ENCODE data around the gene KRT82.

KRT82 gene

DNA sequence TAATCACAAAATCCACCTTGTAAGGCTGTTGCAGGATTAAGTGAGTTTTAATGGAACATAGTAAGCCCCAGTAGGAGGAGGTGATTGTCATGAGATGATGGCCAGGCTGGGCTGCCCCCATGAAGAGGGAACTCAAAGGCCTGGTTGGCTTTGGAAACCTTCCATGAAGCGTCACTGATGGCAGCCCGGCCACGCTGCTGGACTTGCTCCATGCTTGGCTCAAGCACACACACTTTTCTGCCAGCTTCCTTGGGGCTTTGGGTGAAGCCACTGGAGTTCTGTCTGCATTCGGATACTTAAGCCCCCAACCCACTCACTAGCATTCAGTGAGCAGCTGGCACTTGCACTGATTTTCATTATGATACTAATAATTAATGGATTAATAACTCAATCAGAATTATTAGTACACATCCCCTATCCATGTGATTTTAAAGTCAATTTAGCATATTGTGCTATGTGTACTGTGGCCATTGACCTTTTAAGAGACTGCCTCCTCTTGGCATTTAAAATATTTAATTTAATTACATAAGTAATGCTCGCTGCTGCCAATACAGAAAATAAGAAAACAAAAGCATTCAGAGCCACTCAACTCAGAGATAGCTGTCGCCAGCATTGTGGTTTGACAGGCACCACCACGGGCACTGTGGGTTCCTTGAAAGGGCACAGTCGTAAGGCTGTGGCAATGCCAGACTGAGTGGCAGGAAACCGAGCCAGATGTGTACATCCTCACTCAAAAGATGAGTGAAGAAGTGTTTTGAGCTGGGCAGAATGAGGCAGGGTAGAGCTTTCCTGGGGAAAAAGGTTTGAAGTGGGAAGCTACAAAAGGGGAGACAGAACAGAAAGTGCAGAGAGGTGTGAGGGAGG, 54.7 kb downstream of the KRT82 start:
- H3K4me3 ChIP-seq (replicated peaks; ENCODE audit: low read depth, low read length): no peak overlapping the region

DNA sequence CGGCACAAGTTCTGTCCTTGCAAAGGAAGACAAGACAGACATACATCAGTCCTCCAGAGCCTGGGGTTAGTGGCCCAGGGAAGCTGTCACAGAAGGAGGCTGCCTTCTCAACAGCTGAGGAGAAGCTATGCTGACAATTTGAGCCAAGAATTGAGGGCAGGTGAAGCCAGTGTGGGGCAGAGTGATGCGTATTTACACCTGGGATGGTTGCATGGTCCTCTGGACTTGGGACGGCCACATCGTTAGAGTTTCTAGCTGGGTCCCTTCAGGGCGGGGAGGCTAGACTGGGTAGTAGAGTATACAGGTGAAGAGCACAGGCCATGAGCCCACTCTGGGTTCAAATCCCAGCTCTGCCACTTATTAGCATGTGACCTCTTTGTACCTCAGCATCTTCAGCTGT, 55.3 kb downstream of the KRT82 start:
- TF ChIP-seq, protein P1, sequence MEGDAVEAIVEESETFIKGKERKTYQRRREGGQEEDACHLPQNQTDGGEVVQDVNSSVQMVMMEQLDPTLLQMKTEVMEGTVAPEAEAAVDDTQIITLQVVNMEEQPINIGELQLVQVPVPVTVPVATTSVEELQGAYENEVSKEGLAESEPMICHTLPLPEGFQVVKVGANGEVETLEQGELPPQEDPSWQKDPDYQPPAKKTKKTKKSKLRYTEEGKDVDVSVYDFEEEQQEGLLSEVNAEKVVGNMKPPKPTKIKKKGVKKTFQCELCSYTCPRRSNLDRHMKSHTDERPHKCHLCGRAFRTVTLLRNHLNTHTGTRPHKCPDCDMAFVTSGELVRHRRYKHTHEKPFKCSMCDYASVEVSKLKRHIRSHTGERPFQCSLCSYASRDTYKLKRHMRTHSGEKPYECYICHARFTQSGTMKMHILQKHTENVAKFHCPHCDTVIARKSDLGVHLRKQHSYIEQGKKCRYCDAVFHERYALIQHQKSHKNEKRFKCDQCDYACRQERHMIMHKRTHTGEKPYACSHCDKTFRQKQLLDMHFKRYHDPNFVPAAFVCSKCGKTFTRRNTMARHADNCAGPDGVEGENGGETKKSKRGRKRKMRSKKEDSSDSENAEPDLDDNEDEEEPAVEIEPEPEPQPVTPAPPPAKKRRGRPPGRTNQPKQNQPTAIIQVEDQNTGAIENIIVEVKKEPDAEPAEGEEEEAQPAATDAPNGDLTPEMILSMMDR (IDR thresholded peaks at IDR 0.05; ENCODE audit: insufficient read depth, low read length, poor library complexity, severe bottlenecking): no peak
- Histone ChIP-seq H3K27me3 (replicated peaks; ENCODE audit: control insufficient read depth, insufficient read depth, low read length) (peaks cover 1% of the 10 kb centered on the region), H3K36me3 (ENCODE audit: control insufficient read depth, insufficient read depth, low read length) (no peaks in the 10 kb centered on the region), H3K4me3 (replicated peaks; ENCODE audit: low read depth, low read length) (no peak overlapping the region)
- DNase-seq (ENCODE audit: extremely low read depth, insufficient read length): no peak

More for the DNA sequence above, 54.7 kb downstream of the KRT82 start:
- Histone ChIP-seq H3K27me3 (replicated peaks; ENCODE audit: control insufficient read depth, insufficient read depth, low read length) (peaks cover 1% of the 10 kb centered on the region), H3K36me3 (ENCODE audit: control insufficient read depth, insufficient read depth, low read length) (no peaks in the 10 kb centered on the region)
- DNase-seq (ENCODE audit: extremely low read depth, insufficient read length): no peak
- TF ChIP-seq, protein P1 (IDR thresholded peaks at IDR 0.05; ENCODE audit: insufficient read depth, low read length, poor library complexity, severe bottlenecking): no peak

DNA sequence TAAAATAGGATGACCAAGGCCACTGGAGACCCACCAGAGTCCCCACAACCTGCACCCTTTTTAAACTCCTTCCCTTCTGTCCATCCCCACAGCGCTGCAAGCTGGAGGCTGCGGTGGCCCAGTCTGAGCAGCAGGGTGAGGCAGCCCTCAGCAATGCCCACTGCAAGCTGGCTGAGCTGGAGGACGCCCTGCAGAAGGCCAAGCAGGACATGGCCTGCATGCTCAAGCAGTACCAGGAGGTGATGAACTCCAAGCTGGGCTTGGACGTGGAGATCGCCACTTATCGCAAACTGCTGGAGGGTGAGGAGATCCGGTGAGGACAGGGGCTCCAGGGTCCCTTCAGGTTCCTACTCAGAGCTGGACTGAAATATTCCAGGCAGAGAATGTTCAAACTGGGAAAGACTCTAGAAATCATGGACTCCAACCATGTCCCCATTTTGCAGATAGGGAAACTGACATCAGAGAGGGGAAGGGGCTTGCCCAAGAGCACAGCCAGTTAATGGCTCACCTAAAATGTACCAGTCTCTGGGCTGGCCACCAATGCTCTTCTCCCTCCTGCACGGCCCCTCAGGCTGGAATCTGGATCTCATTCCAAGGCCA, 56.0 kb downstream of the KRT82 start:
- Histone ChIP-seq H3K4me3 (replicated peaks; ENCODE audit: low read depth, low read length) (no peak overlapping the region), H3K27me3 (replicated peaks; ENCODE audit: control insufficient read depth, insufficient read depth, low read length) (peaks cover 1% of the 10 kb centered on the region), H3K36me3 (ENCODE audit: control insufficient read depth, insufficient read depth, low read length) (no peaks in the 10 kb centered on the region)
- TF ChIP-seq, protein P1 (IDR thresholded peaks at IDR 0.05; ENCODE audit: insufficient read depth, low read length, poor library complexity, severe bottlenecking): no peak
- no peak for DNase-seq (ENCODE audit: extremely low read depth, insufficient read length)

DNA sequence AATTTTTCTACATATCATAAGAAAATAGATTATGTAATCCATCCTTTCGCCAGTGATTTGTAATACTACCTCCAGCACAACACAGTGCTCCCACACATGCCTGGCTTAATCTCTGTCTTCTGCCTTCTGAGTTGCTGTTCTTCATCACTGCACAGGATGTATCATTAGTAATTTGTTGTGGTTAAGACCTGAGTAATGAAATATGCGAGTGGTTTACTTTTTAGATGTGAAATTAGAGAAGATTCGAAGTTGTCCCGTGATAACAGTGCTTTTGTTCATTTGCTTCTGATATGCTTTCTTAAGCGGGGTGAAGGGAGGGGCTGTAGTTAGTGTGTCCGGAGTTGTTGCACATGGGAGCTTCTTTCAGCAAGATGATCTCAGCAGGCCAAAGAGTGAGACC, 56.9 kb downstream of the KRT82 start:
- no peak for DNase-seq (ENCODE audit: extremely low read depth, insufficient read length)
- H3K36me3 ChIP-seq (ENCODE audit: control insufficient read depth, insufficient read depth, low read length): no peaks in the 10 kb centered on the region
- TF ChIP-seq, protein P1 (IDR thresholded peaks at IDR 0.05; ENCODE audit: insufficient read depth, low read length, poor library complexity, severe bottlenecking): no peak
- H3K27me3 ChIP-seq (replicated peaks; ENCODE audit: control insufficient read depth, insufficient read depth, low read length): peaks cover 1% of the 10 kb centered on the region
- no peak overlapping the region for H3K4me3 ChIP-seq (replicated peaks; ENCODE audit: low read depth, low read length)

DNA sequence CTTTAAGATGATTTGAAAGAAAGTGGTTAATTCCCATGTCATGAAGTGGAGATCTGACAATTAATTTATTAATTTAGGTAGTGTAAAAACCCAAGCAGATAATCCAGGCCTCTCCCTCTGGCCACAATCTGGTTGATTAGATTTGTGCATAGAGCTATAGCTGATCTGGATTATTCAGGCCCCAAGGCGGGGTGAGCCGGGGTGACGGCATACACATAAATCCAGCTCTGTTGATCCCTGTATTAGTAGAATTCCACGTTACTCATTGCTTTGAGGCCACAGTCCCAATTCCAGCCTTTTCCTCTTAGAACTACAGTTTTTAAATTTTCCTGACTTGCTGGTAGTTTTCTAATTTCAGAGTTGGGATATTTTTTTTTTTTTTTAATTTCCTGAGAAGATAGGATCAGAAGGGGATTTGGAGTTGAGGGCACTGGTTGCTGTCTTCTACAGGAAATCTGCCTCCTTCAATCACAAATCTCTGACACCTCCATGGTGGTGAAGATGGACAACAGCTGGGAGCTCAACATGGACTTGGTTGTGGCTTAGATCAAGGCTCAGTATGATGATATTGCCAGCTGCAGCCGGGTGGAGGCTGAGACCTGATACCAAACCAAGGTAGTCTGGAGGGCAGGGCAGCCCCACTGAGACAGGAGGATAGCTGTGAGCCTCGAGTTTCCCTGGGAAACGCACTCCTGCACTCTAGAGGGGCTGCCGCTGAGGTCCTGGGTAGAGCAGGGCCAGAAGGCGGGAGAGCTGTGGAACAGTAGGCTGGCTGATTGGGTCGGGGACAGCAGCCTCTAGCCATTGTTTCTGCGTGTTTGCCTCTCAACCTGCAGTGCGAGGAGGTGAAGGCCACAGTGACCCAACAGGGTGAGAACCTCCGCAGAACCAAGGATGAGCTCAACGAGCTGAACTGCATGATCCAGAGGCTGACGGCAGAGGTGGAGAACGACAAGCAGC, 58.3 kb downstream of the KRT82 start:
- DNase-seq (ENCODE audit: extremely low read depth, insufficient read length): no peak
- TF ChIP-seq, protein P1 (IDR thresholded peaks at IDR 0.05; ENCODE audit: insufficient read depth, low read length, poor library complexity, severe bottlenecking): no peak
- peaks cover 1% of the 10 kb centered on the region for H3K27me3 ChIP-seq (replicated peaks; ENCODE audit: control insufficient read depth, insufficient read depth, low read length)
- H3K4me3 ChIP-seq (replicated peaks; ENCODE audit: low read depth, low read length): no peak overlapping the region
- H3K36me3 ChIP-seq (ENCODE audit: control insufficient read depth, insufficient read depth, low read length): no peaks in the 10 kb centered on the region
